Astrocyte of the cerebellum (primary cell): ENCODE data around the gene PTPRM.

Experiments used
- DNase-seq: peaks from one replicate; pipeline ENCODE4 v3.0.0-alpha.2; 2011; ENCODE audit warnings: low read depth
- H3K4me3 ChIP-seq: 2 replicates; pipeline ENCODE4 v1.5.1; 2011; ENCODE audit warnings: mild to moderate bottlenecking, low read depth, low read length, moderate library complexity
- CTCF ChIP-seq: IDR thresholded peaks from 2 replicates; pipeline ENCODE4 v1.5.1; 2012; ENCODE audit warnings: low read length, low read depth, moderate library complexity, mild to moderate bottlenecking; ENCODE audit errors: missing control alignments
- in situ Hi-C: cut with HindIII; loops from 2 replicates; pipeline ENCODE4 v1.10.0; 2017; ENCODE audit warnings: low sequenced_read_pairs

The PTPRM gene

GRCh38 chr18:8006979-8007378, 439.9 kb downstream of the PTPRM start:
- in situ Hi-C loops: no loop called here
- no peak for DNase-seq
- TF ChIP-seq CTCF: no peak
- H3K4me3 ChIP-seq: no peak overlapping the region

GRCh38 chr18:8008033-8008432, 440.9 kb downstream of the PTPRM start:
- in situ Hi-C loops: no loop called here
- TF ChIP-seq CTCF: no peak
- H3K4me3 ChIP-seq: no peak overlapping the region
- DNase-seq: no peak

GRCh38 chr18:8011361-8011760, 444.2 kb downstream of the PTPRM start:
- no peak overlapping the region for H3K4me3 ChIP-seq
- TF ChIP-seq CTCF: no peak
- no peak for DNase-seq
- in situ Hi-C loops: no loop called here

GRCh38 chr18:8011906-8012305, 444.8 kb downstream of the PTPRM start:
- in situ Hi-C loops: no loop called here
- TF ChIP-seq CTCF: no peak
- no peak for DNase-seq
- H3K4me3 ChIP-seq: no peak overlapping the region

GRCh38 chr18:8018701-8019331, 451.7 kb downstream of the PTPRM start:
- no peak overlapping the region for H3K4me3 ChIP-seq
- in situ Hi-C loops: no loop called here
- no peak for DNase-seq
- no peak for TF ChIP-seq CTCF

- no peak for TF ChIP-seq CTCF
- in situ Hi-C loops: no loop called here
- no peak overlapping the region for H3K4me3 ChIP-seq
- DNase-seq: no peak
Observed at GRCh38 chr18:8019600-8019999, 452.5 kb downstream of the PTPRM start.
